ENCODE results near the gene TUBB4A.

GRCh38 chr19:6498294-6499036 lies 3.6 kb downstream of the TUBB4A start:
- no peak for TF ChIP-seq CTCF (conservative IDR thresholded peaks at IDR 0.05; ENCODE audit: low read length)
- no peak for TF ChIP-seq EZH2phosphoT487 (IDR thresholded peaks at IDR 0.05; ENCODE audit: borderline replicate concordance)
